Glomerular endothelial cell (primary cell): ENCODE data around the gene SCAPER. TPM values are rescaled to one million over a fixed set of nuclear protein-coding genes. Genes with fewer than 3 reads are reported as not detected.

ENCODE experiments used
- DNase-seq: peaks from one replicate; pipeline ENCODE4 v3.0.0-alpha.2; 2011; ENCODE audit warnings: low read depth, low spot score; ENCODE audit errors: extremely low read depth
- total RNA-seq: library from RNA; depleted of rRNA; stranded (reverse); fragments of >200 nt; gene quantifications from 2 replicates; pipeline ENCODE4 v1.2.3, GENCODE V29; 2015

The SCAPER gene
- total RNA-seq, 1 donor from 2014 or later: 13.8 TPM

DNA sequence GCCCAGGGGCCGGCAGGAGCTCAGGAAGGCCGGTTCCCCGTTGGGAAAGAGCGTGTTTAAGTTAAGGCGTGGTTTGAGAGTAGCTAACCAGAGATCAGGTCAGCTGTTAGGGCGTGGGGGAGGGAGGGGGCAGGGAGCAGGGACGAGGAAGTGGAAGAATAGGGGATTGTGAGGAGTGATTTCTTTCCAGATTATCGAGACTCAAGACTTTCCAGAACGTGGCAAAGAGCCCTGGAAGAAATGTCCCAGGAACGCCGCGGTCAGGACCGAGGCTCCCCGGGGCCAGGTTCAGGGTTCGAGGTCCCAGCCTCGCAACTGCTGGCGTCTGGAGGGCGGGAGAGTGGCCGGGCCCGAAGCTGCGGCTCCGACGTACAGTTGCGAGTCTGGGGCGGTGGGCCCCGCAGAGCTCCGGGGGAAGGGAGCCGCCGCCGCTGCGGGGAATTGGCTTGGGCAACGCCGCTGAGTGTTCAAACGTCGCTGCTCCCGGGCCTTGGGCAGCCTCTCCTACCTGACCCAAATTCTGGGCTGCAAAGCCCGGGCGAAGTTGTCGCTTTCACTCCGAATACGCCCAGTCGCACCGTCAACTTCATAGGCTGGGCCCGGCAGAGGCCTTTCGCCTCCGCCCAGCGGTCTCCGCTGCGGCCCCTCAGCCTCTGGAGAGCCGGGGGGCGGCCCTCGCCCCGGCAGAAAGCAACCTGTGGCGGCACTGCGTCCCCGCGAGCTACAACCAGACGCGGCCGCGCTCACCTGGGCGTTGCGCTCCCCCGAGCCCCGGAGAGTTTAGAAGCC, 559.1 kb downstream of the SCAPER start:
- DNase-seq: no peak

DNA sequence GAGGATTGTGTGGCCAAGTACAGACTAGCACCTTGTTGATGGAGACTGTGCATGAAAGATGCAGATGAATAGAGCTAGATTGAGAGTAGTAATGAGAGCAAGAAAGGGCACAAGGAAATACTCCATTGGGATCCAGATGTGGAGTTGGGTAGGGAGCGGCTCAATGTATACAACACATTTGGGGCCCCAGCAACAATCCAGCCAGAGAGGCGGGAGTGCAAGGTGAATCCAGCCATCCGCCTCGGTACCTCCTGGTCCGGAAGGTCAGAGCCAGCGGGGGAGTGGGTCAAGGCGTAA, 559.6 kb downstream of the SCAPER start:
- no peak for DNase-seq

GRCh38 chr15:76344893-76345582, 560.1 kb downstream of the SCAPER start:
- no peak for DNase-seq

GRCh38 chr15:76343313-76343996, 561.7 kb downstream of the SCAPER start:
- DNase-seq: no peak

- no peak for DNase-seq
Observed at GRCh38 chr15:76342382-76343201, 562.5 kb downstream of the SCAPER start.

GRCh38 chr15:76342058-76342381, 563.1 kb downstream of the SCAPER start:
- no peak for DNase-seq

GRCh38 chr15:76341366-76342057, 563.6 kb downstream of the SCAPER start:
- no peak for DNase-seq

GRCh38 chr15:76340803-76341365, 564.3 kb downstream of the SCAPER start:
- DNase-seq: no peak

- no peak for DNase-seq
Observed at GRCh38 chr15:76340198-76340802, 564.8 kb downstream of the SCAPER start.

GRCh38 chr15:76339305-76340197, 565.6 kb downstream of the SCAPER start:
- no peak for DNase-seq

GRCh38 chr15:76338486-76339304, 566.4 kb downstream of the SCAPER start:
- DNase-seq: no peak

- no peak for DNase-seq
Observed at GRCh38 chr15:76337696-76338485, 567.2 kb downstream of the SCAPER start.

GRCh38 chr15:76337059-76337695, 568.0 kb downstream of the SCAPER start:
- no peak for DNase-seq

GRCh38 chr15:76336254-76337058, 568.7 kb downstream of the SCAPER start, which contains the start of gene ISL2:
Gene ISL2, plus strand, starts transcription at chr15:76336773. Its CDS starts 111 bp downstream, at chr15:76336884.
- DNase-seq: no peak

- DNase-seq: no peak
Observed at GRCh38 chr15:76335307-76336253, 569.6 kb downstream of the SCAPER start.
